Trophoblast cell (in vitro differentiated cells and primary cell): Measurements from ENCODE around the gene ACAD8.

Source experiments
- DNase-seq, 2 donors: peaks; one replicate each; pipeline ENCODE4 v3.0.0-alpha.2; 2016
- H2AFZ ChIP-seq: 2 replicates; pipeline ENCODE4 v1.6.1; 2013; ENCODE audit warnings: low read length, moderate library complexity, mild to moderate bottlenecking; ENCODE audit not compliant: insufficient read depth, poor library complexity
- H2AK5ac ChIP-seq: 2 replicates; pipeline ENCODE4 v1.6.1; 2013; ENCODE audit warnings: mild to moderate bottlenecking, low read length
- H2BK120ac ChIP-seq: 2 replicates; pipeline ENCODE4 v1.6.1; 2013; ENCODE audit warnings: low read length, mild to moderate bottlenecking, moderate library complexity; ENCODE audit not compliant: insufficient read depth, poor library complexity
- H2BK12ac ChIP-seq: 2 replicates; pipeline ENCODE4 v1.6.1; 2013; ENCODE audit warnings: mild to moderate bottlenecking, low read length, moderate library complexity
- H2BK5ac ChIP-seq: 2 replicates; pipeline ENCODE4 v1.6.1; 2013; ENCODE audit warnings: low read length, low read depth, moderate library complexity, mild to moderate bottlenecking; ENCODE audit not compliant: poor library complexity
- H3K14ac ChIP-seq: 2 replicates; pipeline ENCODE4 v1.6.1; 2013; ENCODE audit warnings: mild to moderate bottlenecking, low read length
- H3K18ac ChIP-seq: 2 replicates; pipeline ENCODE4 v1.6.1; 2013; ENCODE audit warnings: mild to moderate bottlenecking, low read length
- H3K23ac ChIP-seq: 2 replicates; pipeline ENCODE4 v1.6.1; 2013; ENCODE audit warnings: low read length
- H3K27ac ChIP-seq: 2 replicates; pipeline ENCODE4 v1.5.1; 2013; ENCODE audit warnings: low read depth, mild to moderate bottlenecking, inconsistent platforms, low read length, moderate library complexity
- H3K27me3 ChIP-seq: 2 replicates; pipeline ENCODE4 v1.6.1; 2013; ENCODE audit warnings: inconsistent platforms, mild to moderate bottlenecking, low read length, moderate library complexity; ENCODE audit not compliant: insufficient read depth
- H3K36me3 ChIP-seq, 2 experiments: 1 replicate in 1 of 2; 2 replicates in 1 of 2; pipeline ENCODE4 v1.6.1; 2013; ENCODE audit warnings: low read length in 2 of 2, mild to moderate bottlenecking in 2 of 2, moderate library complexity in 1 of 2; ENCODE audit not compliant: insufficient read depth in 2 of 2, control insufficient read depth in 1 of 2
- H3K4ac ChIP-seq: 2 replicates; pipeline ENCODE4 v1.6.1; 2013; ENCODE audit warnings: low read depth, mild to moderate bottlenecking, low read length, moderate library complexity
- H3K4me1 ChIP-seq, 2 experiments: 1 replicate in 1 of 2; 2 replicates in 1 of 2; pipeline ENCODE4 v1.6.1; 2013; ENCODE audit warnings: low read length in 2 of 2, mild to moderate bottlenecking in 2 of 2, moderate library complexity in 1 of 2; ENCODE audit not compliant: insufficient read depth in 2 of 2, control insufficient read depth in 1 of 2
- H3K4me2 ChIP-seq: 2 replicates; pipeline ENCODE4 v1.6.1; 2013; ENCODE audit warnings: inconsistent platforms, mild to moderate bottlenecking, low read length, moderate library complexity
- H3K4me3 ChIP-seq: 2 replicates; pipeline ENCODE4 v1.5.1; 2013; ENCODE audit warnings: mild to moderate bottlenecking, low read depth, low read length, inconsistent platforms
- H3K79me1 ChIP-seq: one replicate; pipeline ENCODE4 v1.6.1; 2013; ENCODE audit warnings: low read length
- H3K79me2 ChIP-seq: 2 replicates; pipeline ENCODE4 v1.6.1; 2013; ENCODE audit warnings: low read length, mild to moderate bottlenecking; ENCODE audit not compliant: control insufficient read depth, insufficient read depth, poor library complexity
- H3K9ac ChIP-seq: 2 replicates; pipeline ENCODE4 v1.6.1; 2013; ENCODE audit warnings: mild to moderate bottlenecking, low read length
- H3K9me3 ChIP-seq: 2 replicates; pipeline ENCODE4 v1.6.1; 2013; ENCODE audit warnings: low read depth, mild to moderate bottlenecking, control low read depth, inconsistent platforms, low read length; ENCODE audit not compliant: insufficient read depth
- H4K12ac ChIP-seq: 2 replicates; pipeline ENCODE4 v1.6.1; 2013; ENCODE audit warnings: low read depth, mild to moderate bottlenecking, low read length, moderate library complexity
- H4K8ac ChIP-seq: 2 replicates; pipeline ENCODE4 v1.6.1; 2013; ENCODE audit warnings: low read depth, mild to moderate bottlenecking, low read length, moderate library complexity
- H4K91ac ChIP-seq: one replicate; pipeline ENCODE4 v1.6.1; 2013; ENCODE audit warnings: low read depth, mild to moderate bottlenecking, low read length, moderate library complexity
- WGBS: extraction: QIAGEN DNeasy Blood & Tissue Kit; methylation state at CpG from one replicate; pipeline ENCODE4 v1.1.7; 2013; ENCODE audit warnings: missing lambda C conversion rate; ENCODE audit not compliant: insufficient read length, insufficient coverage; ENCODE audit errors: extremely low coverage; 5-methylcytosine and 5-hydroxymethylcytosine counted together

ACAD8 gene

GRCh38 chr11:134242376-134242775 is 11.0 kb upstream of the ACAD8 start:
- H3K27me3 ChIP-seq: no peaks in the 10 kb centered on the region
- H3K27ac ChIP-seq: no peak overlapping the region
- no peak overlapping the region for H2AK5ac ChIP-seq
- no peak overlapping the region for H3K9ac ChIP-seq
- no peak overlapping the region for H3K4me3 ChIP-seq
- H2AFZ ChIP-seq: no peak overlapping the region
- peak; percentile 95 to 98 for DNase-seq
- H2BK12ac ChIP-seq: no peak overlapping the region
- H4K12ac ChIP-seq: no peak overlapping the region
- H3K79me2 ChIP-seq: no peaks in the 10 kb centered on the region
- no peak overlapping the region for H3K18ac ChIP-seq
- H2BK5ac ChIP-seq: no peak overlapping the region
- H4K91ac ChIP-seq: no peak overlapping the region
- no peak overlapping the region for H3K4me2 ChIP-seq
- no peaks in the 10 kb centered on the region for H3K9me3 ChIP-seq
- no peak overlapping the region for H3K23ac ChIP-seq
- H3K14ac ChIP-seq: no peak overlapping the region
- no peak overlapping the region for H4K8ac ChIP-seq
- H3K4ac ChIP-seq: no peak overlapping the region
- H2BK120ac ChIP-seq: no peak overlapping the region
- no peaks in the 10 kb centered on the region for H3K79me1 ChIP-seq
- H3K4me1 ChIP-seq: peaks cover 2 to 8% of the 10 kb centered on the region in 2 experiments
- peaks cover 36 to 49% of the 10 kb centered on the region in 2 experiments for H3K36me3 ChIP-seq
- no CpG with 5 or more reads among the region's 9 CpGs for WGBS

- Histone ChIP-seq H4K8ac (no peak overlapping the region), H3K27me3 (no peaks in the 10 kb centered on the region), H3K79me2 (no peaks in the 10 kb centered on the region), H3K27ac (no peak overlapping the region), H3K79me1 (no peaks in the 10 kb centered on the region), H2BK5ac (no peak overlapping the region), H3K9me3 (no peaks in the 10 kb centered on the region), H2AFZ (no peak overlapping the region), H3K36me3 (peaks cover 36 to 60% of the 10 kb centered on the region in 2 experiments), H4K91ac (no peak overlapping the region), H3K14ac (no peak overlapping the region), H3K4me2 (no peak overlapping the region), H3K4me1 (peaks cover 0 to 4% of the 10 kb centered on the region in 2 experiments), H2BK12ac (no peak overlapping the region), H3K4ac (no peak overlapping the region), H4K12ac (no peak overlapping the region), H3K9ac (no peak overlapping the region), H2AK5ac (no peak overlapping the region), H2BK120ac (no peak overlapping the region), H3K23ac (no peak overlapping the region), H3K4me3 (no peak overlapping the region), H3K18ac (no peak overlapping the region)
- no CpG with 5 or more reads among the region's 4 CpGs for WGBS
- DNase-seq: no peak
Measured at GRCh38 chr11:134243913-134244312, 9.5 kb upstream of the ACAD8 start.

GRCh38 chr11:134244593-134244992 is 8.8 kb upstream of the ACAD8 start:
- peaks cover 0 to 4% of the 10 kb centered on the region in 2 experiments for H3K4me1 ChIP-seq
- peak in 1 of 2 donors; percentile 48 for DNase-seq
- no peak overlapping the region for H3K23ac ChIP-seq
- H3K9me3 ChIP-seq: no peaks in the 10 kb centered on the region
- H3K4me2 ChIP-seq: no peak overlapping the region
- no peaks in the 10 kb centered on the region for H3K79me2 ChIP-seq
- H2BK120ac ChIP-seq: no peak overlapping the region
- peaks cover 34 to 62% of the 10 kb centered on the region in 2 experiments for H3K36me3 ChIP-seq
- no peak overlapping the region for H2BK5ac ChIP-seq
- H3K27me3 ChIP-seq: no peaks in the 10 kb centered on the region
- no peak overlapping the region for H4K8ac ChIP-seq
- no peak overlapping the region for H3K9ac ChIP-seq
- H3K79me1 ChIP-seq: no peaks in the 10 kb centered on the region
- no peak overlapping the region for H3K4me3 ChIP-seq
- no peak overlapping the region for H3K14ac ChIP-seq
- H3K4ac ChIP-seq: no peak overlapping the region
- no peak overlapping the region for H3K27ac ChIP-seq
- no peak overlapping the region for H4K91ac ChIP-seq
- no peak overlapping the region for H3K18ac ChIP-seq
- no peak overlapping the region for H2AFZ ChIP-seq
- H4K12ac ChIP-seq: no peak overlapping the region
- H2AK5ac ChIP-seq: no peak overlapping the region
- no CpG with 5 or more reads among the region's 7 CpGs for WGBS
- H2BK12ac ChIP-seq: no peak overlapping the region

- no CpG with 5 or more reads among the region's 14 CpGs for WGBS
- H3K9ac ChIP-seq: no peak overlapping the region
- H2BK12ac ChIP-seq: no peak overlapping the region
- no peak overlapping the region for H3K4me2 ChIP-seq
- H3K4me3 ChIP-seq: no peak overlapping the region
- H4K91ac ChIP-seq: no peak overlapping the region
- H2AK5ac ChIP-seq: no peak overlapping the region
- no peak overlapping the region for H2BK120ac ChIP-seq
- H4K12ac ChIP-seq: no peak overlapping the region
- no peak overlapping the region for H3K14ac ChIP-seq
- H3K4me1 ChIP-seq: peaks cover 0 to 4% of the 10 kb centered on the region in 2 experiments
- H3K79me2 ChIP-seq: no peaks in the 10 kb centered on the region
- no peak overlapping the region for H3K4ac ChIP-seq
- H3K27ac ChIP-seq: no peak overlapping the region
- H3K36me3 ChIP-seq: peaks cover 34 to 60% of the 10 kb centered on the region in 2 experiments
- H3K18ac ChIP-seq: no peak overlapping the region
- H3K9me3 ChIP-seq: no peaks in the 10 kb centered on the region
- H2BK5ac ChIP-seq: no peak overlapping the region
- no peak overlapping the region for H4K8ac ChIP-seq
- no peaks in the 10 kb centered on the region for H3K27me3 ChIP-seq
- DNase-seq: no peak
- no peaks in the 10 kb centered on the region for H3K79me1 ChIP-seq
- H3K23ac ChIP-seq: no peak overlapping the region
- H2AFZ ChIP-seq: no peak overlapping the region
Measured at GRCh38 chr11:134245434-134245833, 7.9 kb upstream of the ACAD8 start.
